ENCODE results near the gene TEAD1. TPM values are rescaled to one million over a fixed set of nuclear protein-coding genes. Genes with fewer than 3 reads are reported as not detected.

The TEAD1 gene
- total RNA-seq, 1 experiment from 2014 or later = 102 TPM

DNA sequence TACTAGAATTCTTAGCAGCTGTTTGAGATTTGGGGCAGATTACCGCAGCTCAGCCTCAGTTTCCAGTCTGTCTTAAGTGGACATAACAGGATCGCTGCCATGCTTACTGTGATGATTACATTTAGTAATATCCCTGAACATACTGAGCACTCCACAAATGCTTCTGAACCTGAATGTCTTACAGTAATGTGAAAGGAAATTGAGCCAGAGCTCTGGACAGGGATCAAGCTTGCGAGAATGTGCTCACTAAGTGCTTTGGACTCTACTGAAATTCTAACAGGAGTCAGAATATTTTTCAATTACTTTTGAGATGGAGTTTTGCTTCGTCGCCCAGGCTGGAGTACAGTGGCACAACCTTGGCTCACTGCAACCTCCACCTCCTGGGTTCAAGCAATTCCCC, 216.3 kb downstream of the TEAD1 start:
- ChIA-PET CTCF (interaction anchor here (0.6 kb wide), 1 partner anchor 8 kb away, joined by 4 read pairs; no protein-coding TSS in a partner anchor), POLR2A (no interaction called here)
- Histone ChIP-seq H3K27ac (ENCODE audit: low read length) (no peak overlapping the region), H3K36me3 (ENCODE audit: control insufficient read depth, insufficient read depth, low read length) (peaks cover 4% of the 10 kb centered on the region; the same call in 1 of the 2 replicates), H3K4me3 (ENCODE audit: low read depth in 2 of 2, low read length in 2 of 2) (no peak overlapping the region), H3K9me3 (ENCODE audit: control insufficient read depth, insufficient read depth, low read depth, low read length) (no peaks in the 10 kb centered on the region), H3K4me1 (ENCODE audit: control insufficient read depth, insufficient read depth, low read length) (peaks cover 3% of the 10 kb centered on the region; the same call in 1 of the 2 replicates), H3K27me3 (ENCODE audit: control insufficient read depth, insufficient read depth, low read length) (no peaks in the 10 kb centered on the region)
- no peak for DNase-seq (ENCODE audit: low read depth, low spot score)
- in situ Hi-C loops (cut with HindIII; ENCODE audit: low pct_unique_long_range_greater_than_20kb, low sequenced_read_pairs) = no loop called here
- intact Hi-C loops (cut with micrococcal nuclease; ENCODE audit: unreplicated experiment) = loop anchor here (5.0 to 10.0 kb wide), 3 partner anchors 198 to 476 kb away; no protein-coding TSS in a partner anchor
- no peak for ATAC-seq
- BruUV-seq (replicated peaks) = no TSS peak
- TF ChIP-seq POLR2AphosphoS5 (IDR thresholded peaks at IDR 0.05; ENCODE audit: low read depth, low read length) (no peak), SIN3A (IDR thresholded peaks at IDR 0.05; ENCODE audit: borderline replicate concordance, insufficient read depth, low read depth, low read length) (no peak), TCF7L2 (IDR thresholded peaks at IDR 0.05; ENCODE audit: low read depth, low read length) (no peak)
- TF ChIP-seq, protein P1, sequence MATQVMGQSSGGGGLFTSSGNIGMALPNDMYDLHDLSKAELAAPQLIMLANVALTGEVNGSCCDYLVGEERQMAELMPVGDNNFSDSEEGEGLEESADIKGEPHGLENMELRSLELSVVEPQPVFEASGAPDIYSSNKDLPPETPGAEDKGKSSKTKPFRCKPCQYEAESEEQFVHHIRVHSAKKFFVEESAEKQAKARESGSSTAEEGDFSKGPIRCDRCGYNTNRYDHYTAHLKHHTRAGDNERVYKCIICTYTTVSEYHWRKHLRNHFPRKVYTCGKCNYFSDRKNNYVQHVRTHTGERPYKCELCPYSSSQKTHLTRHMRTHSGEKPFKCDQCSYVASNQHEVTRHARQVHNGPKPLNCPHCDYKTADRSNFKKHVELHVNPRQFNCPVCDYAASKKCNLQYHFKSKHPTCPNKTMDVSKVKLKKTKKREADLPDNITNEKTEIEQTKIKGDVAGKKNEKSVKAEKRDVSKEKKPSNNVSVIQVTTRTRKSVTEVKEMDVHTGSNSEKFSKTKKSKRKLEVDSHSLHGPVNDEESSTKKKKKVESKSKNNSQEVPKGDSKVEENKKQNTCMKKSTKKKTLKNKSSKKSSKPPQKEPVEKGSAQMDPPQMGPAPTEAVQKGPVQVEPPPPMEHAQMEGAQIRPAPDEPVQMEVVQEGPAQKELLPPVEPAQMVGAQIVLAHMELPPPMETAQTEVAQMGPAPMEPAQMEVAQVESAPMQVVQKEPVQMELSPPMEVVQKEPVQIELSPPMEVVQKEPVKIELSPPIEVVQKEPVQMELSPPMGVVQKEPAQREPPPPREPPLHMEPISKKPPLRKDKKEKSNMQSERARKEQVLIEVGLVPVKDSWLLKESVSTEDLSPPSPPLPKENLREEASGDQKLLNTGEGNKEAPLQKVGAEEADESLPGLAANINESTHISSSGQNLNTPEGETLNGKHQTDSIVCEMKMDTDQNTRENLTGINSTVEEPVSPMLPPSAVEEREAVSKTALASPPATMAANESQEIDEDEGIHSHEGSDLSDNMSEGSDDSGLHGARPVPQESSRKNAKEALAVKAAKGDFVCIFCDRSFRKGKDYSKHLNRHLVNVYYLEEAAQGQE (IDR thresholded peaks at IDR 0.05; ENCODE audit: insufficient read depth in 1 of 2, low read depth in 2 of 2, low read length in 1 of 2) = no peak
- TF ChIP-seq, protein P2, sequence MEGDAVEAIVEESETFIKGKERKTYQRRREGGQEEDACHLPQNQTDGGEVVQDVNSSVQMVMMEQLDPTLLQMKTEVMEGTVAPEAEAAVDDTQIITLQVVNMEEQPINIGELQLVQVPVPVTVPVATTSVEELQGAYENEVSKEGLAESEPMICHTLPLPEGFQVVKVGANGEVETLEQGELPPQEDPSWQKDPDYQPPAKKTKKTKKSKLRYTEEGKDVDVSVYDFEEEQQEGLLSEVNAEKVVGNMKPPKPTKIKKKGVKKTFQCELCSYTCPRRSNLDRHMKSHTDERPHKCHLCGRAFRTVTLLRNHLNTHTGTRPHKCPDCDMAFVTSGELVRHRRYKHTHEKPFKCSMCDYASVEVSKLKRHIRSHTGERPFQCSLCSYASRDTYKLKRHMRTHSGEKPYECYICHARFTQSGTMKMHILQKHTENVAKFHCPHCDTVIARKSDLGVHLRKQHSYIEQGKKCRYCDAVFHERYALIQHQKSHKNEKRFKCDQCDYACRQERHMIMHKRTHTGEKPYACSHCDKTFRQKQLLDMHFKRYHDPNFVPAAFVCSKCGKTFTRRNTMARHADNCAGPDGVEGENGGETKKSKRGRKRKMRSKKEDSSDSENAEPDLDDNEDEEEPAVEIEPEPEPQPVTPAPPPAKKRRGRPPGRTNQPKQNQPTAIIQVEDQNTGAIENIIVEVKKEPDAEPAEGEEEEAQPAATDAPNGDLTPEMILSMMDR (IDR thresholded peaks at IDR 0.05) = no peak

DNA sequence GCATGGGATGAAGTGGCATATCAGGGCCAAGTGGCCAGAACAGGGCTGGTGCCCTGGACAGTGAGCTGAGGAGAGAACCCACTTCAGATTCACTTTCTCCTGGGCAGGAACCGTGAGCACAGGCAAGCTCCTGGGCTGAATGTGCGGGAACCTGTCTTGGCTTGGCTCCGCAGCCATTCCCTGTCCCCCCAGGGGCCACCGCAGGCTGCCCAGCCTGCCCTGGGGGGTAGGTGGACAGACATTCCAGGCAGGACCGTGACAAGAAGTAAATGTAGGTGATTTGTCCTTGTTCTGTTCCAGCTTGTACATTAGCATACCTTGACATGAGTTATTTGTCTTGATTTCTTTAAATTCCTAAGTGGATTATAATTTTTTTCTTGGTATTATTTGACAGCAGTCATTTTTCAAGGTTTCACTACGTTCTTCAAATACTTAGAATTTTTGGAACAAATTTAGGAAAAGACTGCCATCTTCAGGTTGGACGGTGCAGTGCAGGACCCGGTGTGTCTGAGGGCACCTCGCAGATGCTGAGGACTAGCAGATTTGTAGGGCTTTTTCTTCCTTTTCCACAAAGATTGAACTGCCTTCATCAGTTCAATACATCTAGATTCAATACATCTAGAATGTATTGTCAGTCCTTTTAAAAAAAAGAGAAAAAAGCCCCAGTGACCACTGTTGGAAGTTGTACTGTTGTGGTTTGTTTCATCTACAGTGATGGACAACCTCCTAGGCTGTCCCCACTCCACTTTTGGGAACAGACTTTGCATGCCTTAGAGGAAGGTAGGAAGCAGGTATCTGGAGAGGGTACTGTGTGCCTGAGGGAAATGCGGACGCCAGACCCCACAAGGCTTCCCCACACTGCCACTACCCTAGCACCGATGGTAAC, 219.8 kb downstream of the TEAD1 start:
- Histone ChIP-seq H3K36me3 (ENCODE audit: control insufficient read depth, insufficient read depth, low read length) (peaks cover 4% of the 10 kb centered on the region; the same call in 1 of the 2 replicates), H3K9me3 (ENCODE audit: control insufficient read depth, insufficient read depth, low read depth, low read length) (no peaks in the 10 kb centered on the region), H3K27ac (ENCODE audit: low read length) (no peak overlapping the region), H3K27me3 (ENCODE audit: control insufficient read depth, insufficient read depth, low read length) (no peaks in the 10 kb centered on the region), H3K4me3 (ENCODE audit: low read depth in 2 of 2, low read length in 2 of 2) (no peak overlapping the region), H3K4me1 (ENCODE audit: control insufficient read depth, insufficient read depth, low read length) (no peaks in the 10 kb centered on the region)
- no peak for TF ChIP-seq TCF7L2 (IDR thresholded peaks at IDR 0.05; ENCODE audit: low read depth, low read length)
- TF ChIP-seq, protein P2 (IDR thresholded peaks at IDR 0.05) = peak; percentile 85
- ATAC-seq = peak; percentile 81
- intact Hi-C loops (cut with micrococcal nuclease; ENCODE audit: unreplicated experiment) = loop anchor here (2.0 to 10.0 kb wide), 4 partner anchors 202 to 563 kb away; no protein-coding TSS in a partner anchor
- ChIA-PET POLR2A (no interaction called here), CTCF (no interaction called here)
- BruUV-seq (replicated peaks) = no TSS peak
- DNase-seq (ENCODE audit: low read depth, low spot score) = peak; percentile 13
- in situ Hi-C loops (cut with HindIII; ENCODE audit: low pct_unique_long_range_greater_than_20kb, low sequenced_read_pairs) = no loop called here
